ENCODE data around the gene RHEX. TPM values are rescaled to one million over a fixed set of nuclear protein-coding genes. Genes with fewer than 3 reads are reported as not detected.

RHEX gene
- total RNA-seq, 1 experiment from 2014 or later, result not detected

DNA sequence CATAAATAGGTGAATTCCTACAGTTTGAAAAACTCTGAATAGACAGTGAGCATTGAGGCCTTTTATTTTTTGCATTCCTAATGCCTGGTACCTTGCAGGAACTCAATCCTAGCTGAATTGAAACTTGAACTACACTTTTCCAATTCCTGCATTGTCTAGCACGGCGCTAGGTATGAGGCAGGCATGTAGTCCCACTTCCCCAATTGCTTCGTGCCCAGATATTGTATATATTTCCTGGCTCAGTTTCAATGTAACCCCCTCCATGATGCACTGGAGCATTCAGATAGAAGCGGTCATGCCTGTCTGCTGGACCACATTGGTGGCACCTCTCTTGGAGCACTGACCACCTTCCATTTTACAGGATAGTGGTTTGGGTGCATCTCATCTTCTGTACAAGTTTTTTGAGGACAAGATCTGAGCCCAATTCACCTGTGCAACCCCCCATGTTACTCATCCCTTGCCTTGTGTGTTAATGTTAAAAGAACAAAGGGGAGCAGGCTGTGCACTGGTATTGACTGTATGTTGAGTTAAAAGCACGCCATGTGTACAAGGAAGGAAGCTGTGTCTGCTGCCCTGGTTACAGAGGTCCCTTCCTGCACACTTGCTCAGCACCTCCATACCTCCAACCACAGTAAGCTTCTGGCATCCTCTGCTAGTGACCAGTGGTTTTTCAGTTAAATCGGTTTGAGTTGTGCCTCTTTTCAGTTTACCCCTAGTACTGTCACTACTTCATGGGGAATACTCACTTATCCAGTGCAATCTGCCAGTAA lies 39.8 kb upstream of the RHEX start:
- no peak overlapping the region for H3K27ac Mint-ChIP-seq
- TF ChIP-seq GRHL2 (CRISPR knock-in tag; IDR thresholded peaks at IDR 0.05; ENCODE audit: insufficient replicate concordance, severe bottlenecking) (no peak), GTF2I (CRISPR knock-in tag; conservative IDR thresholded peaks at IDR 0.05) (no peak), CBFB (CRISPR knock-in tag; IDR thresholded peaks at IDR 0.05; ENCODE audit: low read depth) (no peak), ZNF423 (CRISPR knock-in tag; IDR thresholded peaks at IDR 0.05) (no peak), NFATC4 (CRISPR knock-in tag; IDR thresholded peaks at IDR 0.05) (no peak), ZNF416 (CRISPR knock-in tag; IDR thresholded peaks at IDR 0.05) (no peak), PRRX2 (CRISPR knock-in tag; IDR thresholded peaks at IDR 0.05) (no peak)
- TF ChIP-seq, protein P1, sequence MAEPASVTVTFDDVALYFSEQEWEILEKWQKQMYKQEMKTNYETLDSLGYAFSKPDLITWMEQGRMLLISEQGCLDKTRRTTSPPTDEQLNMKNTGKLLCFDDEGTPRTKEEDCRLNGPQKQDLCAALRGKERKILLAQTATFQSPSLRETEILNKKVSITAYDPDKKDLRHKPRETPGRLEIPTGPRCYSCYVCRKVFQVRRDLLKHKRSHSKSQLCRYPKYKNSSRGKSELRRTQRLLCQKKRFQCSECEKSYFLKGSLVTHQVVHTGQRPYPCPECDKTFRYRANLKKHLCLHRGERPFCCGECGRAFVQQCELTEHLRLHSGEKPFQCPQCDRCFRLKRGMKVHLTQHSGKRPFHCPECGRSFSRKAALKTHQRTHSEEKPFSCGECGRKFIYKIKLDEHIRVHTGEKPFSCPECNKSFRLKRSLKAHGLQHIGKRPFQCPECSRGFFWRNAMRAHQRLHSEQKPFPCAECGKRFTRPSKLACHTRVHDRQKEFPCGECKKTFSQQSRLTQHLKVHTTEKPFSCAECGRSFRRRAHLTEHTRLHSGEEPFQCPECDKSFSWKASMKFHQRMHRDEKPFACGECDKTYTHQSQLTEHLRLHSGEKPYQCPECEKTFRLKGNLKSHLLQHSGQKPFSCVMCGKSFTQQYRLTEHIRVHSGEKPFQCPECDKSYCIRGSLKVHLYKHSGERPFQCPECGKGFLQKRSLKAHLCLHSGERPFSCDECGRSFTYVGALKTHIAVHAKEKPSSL (CRISPR knock-in tag; conservative IDR thresholded peaks at IDR 0.05), result no peak
- H3K27me3 Mint-ChIP-seq (ENCODE audit: low read depth), result peaks cover 5% of the 10 kb centered on the region
- H3K9me3 Mint-ChIP-seq, result peaks cover 5% of the 10 kb centered on the region
- no peaks in the 10 kb centered on the region for H3K36me3 Mint-ChIP-seq
- POLR2A ChIA-PET, result no interaction called here
- H3K4me3 Mint-ChIP-seq, result no peak overlapping the region
- no peak for ATAC-seq
- peaks cover 4% of the 10 kb centered on the region for H3K4me1 Mint-ChIP-seq
- DNase-seq (ENCODE audit: low spot score), result no peak
- CTCF ChIA-PET, result interaction anchor here (0.6 to 1.0 kb wide), 2 partner anchors 14 to 18 kb away, joined by 3 read pairs; no protein-coding TSS in a partner anchor

DNA sequence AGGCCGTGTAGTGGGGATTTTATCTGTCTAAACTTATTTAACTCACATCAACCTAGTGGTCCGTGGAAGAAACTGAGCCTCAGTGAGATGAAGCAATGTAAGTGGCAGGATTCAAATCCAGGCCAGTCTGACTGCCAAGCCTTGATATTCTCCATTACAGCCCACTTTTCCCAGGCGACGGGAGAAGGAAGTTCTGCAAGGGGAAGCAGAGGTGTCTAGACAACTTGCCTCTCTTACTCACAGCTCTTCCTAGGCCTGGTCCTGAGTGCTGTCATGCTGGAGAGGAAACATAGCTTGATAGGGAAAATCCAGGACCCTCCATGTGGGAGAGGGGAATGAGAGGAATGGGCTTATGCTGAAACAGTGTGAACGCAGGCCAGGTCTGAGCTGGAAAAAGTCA lies 38.4 kb upstream of the RHEX start:
- ChIA-PET CTCF (interaction anchor here (1.8 kb wide), 1 partner anchor 16 kb away, joined by 5 read pairs; no protein-coding TSS in a partner anchor), POLR2A (no interaction called here)
- no peak for DNase-seq (ENCODE audit: low spot score)
- ATAC-seq, result no peak
- peaks cover 5% of the 10 kb centered on the region for H3K9me3 Mint-ChIP-seq
- H3K4me3 Mint-ChIP-seq, result no peak overlapping the region
- TF ChIP-seq MYBL2 (CRISPR knock-in tag; IDR thresholded peaks at IDR 0.05) (no peak), FOXK1 (CRISPR knock-in tag; IDR thresholded peaks at IDR 0.05) (no peak), ZNF219 (CRISPR knock-in tag; IDR thresholded peaks at IDR 0.05; ENCODE audit: borderline replicate concordance) (no peak)
- H3K27me3 Mint-ChIP-seq (ENCODE audit: low read depth), result peaks cover 5% of the 10 kb centered on the region
- H3K36me3 Mint-ChIP-seq, result no peaks in the 10 kb centered on the region
- no peak overlapping the region for H3K27ac Mint-ChIP-seq
- H3K4me1 Mint-ChIP-seq, result peaks cover 9% of the 10 kb centered on the region

DNA sequence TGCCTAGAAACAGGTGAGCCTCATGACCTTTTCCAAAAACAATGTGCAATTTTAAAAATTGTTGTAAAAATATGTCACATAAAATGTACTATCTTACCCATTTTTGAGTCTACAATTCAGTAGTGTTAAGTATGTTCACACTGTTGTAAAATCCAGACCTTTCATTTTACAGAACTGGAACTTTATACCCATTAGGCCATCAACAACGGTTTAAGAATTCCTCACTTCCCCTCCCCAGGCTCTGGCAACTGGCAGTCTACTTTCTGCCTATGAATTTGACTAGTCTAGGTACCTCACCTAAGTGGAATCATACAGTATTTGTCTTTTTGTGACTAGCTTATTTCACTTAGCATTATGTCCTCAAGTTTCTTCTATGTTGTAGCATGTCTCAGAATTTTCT lies 37.9 kb upstream of the RHEX start:
- DNase-seq (ENCODE audit: low spot score) (no peak), ATAC-seq (no peak)
- Mint-ChIP-seq H3K27ac (no peak overlapping the region), H3K27me3 (ENCODE audit: low read depth) (peaks cover 5% of the 10 kb centered on the region), H3K4me1 (peaks cover 9% of the 10 kb centered on the region), H3K9me3 (peaks cover 5% of the 10 kb centered on the region), H3K4me3 (no peak overlapping the region), H3K36me3 (no peaks in the 10 kb centered on the region)
- ChIA-PET POLR2A (no interaction called here), CTCF (interaction anchor here (1.8 kb wide), 1 partner anchor 16 kb away, joined by 5 read pairs; no protein-coding TSS in a partner anchor)
- no peak for TF ChIP-seq ETV6 (CRISPR knock-in tag; IDR thresholded peaks at IDR 0.05)
- no peak for TF ChIP-seq ZNF671 (CRISPR knock-in tag; IDR thresholded peaks at IDR 0.05)
- no peak for TF ChIP-seq MAX (CRISPR knock-in tag; IDR thresholded peaks at IDR 0.05)
- TF ChIP-seq, protein P2, sequence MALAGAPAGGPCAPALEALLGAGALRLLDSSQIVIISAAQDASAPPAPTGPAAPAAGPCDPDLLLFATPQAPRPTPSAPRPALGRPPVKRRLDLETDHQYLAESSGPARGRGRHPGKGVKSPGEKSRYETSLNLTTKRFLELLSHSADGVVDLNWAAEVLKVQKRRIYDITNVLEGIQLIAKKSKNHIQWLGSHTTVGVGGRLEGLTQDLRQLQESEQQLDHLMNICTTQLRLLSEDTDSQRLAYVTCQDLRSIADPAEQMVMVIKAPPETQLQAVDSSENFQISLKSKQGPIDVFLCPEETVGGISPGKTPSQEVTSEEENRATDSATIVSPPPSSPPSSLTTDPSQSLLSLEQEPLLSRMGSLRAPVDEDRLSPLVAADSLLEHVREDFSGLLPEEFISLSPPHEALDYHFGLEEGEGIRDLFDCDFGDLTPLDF (CRISPR knock-in tag; IDR thresholded peaks at IDR 0.05), result no peak
- TF ChIP-seq, protein P3, sequence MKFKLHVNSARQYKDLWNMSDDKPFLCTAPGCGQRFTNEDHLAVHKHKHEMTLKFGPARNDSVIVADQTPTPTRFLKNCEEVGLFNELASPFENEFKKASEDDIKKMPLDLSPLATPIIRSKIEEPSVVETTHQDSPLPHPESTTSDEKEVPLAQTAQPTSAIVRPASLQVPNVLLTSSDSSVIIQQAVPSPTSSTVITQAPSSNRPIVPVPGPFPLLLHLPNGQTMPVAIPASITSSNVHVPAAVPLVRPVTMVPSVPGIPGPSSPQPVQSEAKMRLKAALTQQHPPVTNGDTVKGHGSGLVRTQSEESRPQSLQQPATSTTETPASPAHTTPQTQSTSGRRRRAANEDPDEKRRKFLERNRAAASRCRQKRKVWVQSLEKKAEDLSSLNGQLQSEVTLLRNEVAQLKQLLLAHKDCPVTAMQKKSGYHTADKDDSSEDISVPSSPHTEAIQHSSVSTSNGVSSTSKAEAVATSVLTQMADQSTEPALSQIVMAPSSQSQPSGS (CRISPR knock-in tag; IDR thresholded peaks at IDR 0.05; ENCODE audit: borderline replicate concordance, low read depth), result no peak
- TF ChIP-seq PRRX2 (CRISPR knock-in tag; IDR thresholded peaks at IDR 0.05), result no peak
- TF ChIP-seq ZNF232 (CRISPR knock-in tag; IDR thresholded peaks at IDR 0.05), result no peak
- TF ChIP-seq ZNF263 (CRISPR knock-in tag; IDR thresholded peaks at IDR 0.05; ENCODE audit: low read depth), result no peak
- TF ChIP-seq, protein P4, sequence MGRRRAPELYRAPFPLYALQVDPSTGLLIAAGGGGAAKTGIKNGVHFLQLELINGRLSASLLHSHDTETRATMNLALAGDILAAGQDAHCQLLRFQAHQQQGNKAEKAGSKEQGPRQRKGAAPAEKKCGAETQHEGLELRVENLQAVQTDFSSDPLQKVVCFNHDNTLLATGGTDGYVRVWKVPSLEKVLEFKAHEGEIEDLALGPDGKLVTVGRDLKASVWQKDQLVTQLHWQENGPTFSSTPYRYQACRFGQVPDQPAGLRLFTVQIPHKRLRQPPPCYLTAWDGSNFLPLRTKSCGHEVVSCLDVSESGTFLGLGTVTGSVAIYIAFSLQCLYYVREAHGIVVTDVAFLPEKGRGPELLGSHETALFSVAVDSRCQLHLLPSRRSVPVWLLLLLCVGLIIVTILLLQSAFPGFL (CRISPR knock-in tag; IDR thresholded peaks at IDR 0.05; ENCODE audit: borderline replicate concordance), result no peak
- TF ChIP-seq STAT6 (CRISPR knock-in tag; conservative IDR thresholded peaks at IDR 0.05; ENCODE audit: low read depth), result no peak
- TF ChIP-seq FOXJ3 (CRISPR knock-in tag; IDR thresholded peaks at IDR 0.05; ENCODE audit: borderline replicate concordance), result no peak
- no peak for TF ChIP-seq ZNF416 (CRISPR knock-in tag; IDR thresholded peaks at IDR 0.05)

Data from WTC11 (cell line).